Activated CD4-positive, alpha-beta T cell treated with anti-CD3 and anti-CD28 coated beads for 36 hours (primary cell): ENCODE measurements around the gene PLXNA4. TPM values are rescaled to one million over a fixed set of nuclear protein-coding genes. Genes with fewer than 3 reads are reported as not detected.

Experiments used
- ATAC-seq: fragments of 200-7000 bp; cut with Tn5 transposase; one replicate; pipeline ENCODE4 v1.10.0; 2021; ENCODE audit warnings: mild to moderate bottlenecking, moderate library complexity
- CTCF ChIA-PET: fragments of 350-600 bp; sonication (Branson Sonifier 250); formaldehyde crosslinking; loops from one replicate; lab custom pipeline; 2021; ENCODE audit warnings: antibody characterized with exemption; lab: Charles Lee
- POLR2A ChIA-PET: fragments of 350-600 bp; sonication (Branson Sonifier 250); formaldehyde crosslinking; loops from one replicate; lab custom pipeline; 2021; ENCODE audit warnings: antibody characterized with exemption, inconsistent platforms; lab: Charles Lee
- DNase-seq: peaks from one replicate; pipeline ENCODE4 v3.0.0-alpha.2; 2020
- H3K27ac Mint-ChIP-seq: one replicate; pipeline ENCODE4 v1.8.0; 2021; ENCODE audit warnings: mixed read lengths
- H3K27me3 Mint-ChIP-seq: one replicate; pipeline ENCODE4 v1.8.0; 2021; ENCODE audit warnings: mixed read lengths
- H3K36me3 Mint-ChIP-seq: one replicate; pipeline ENCODE4 v1.8.0; 2021; ENCODE audit warnings: low read depth, mixed read lengths
- H3K4me1 Mint-ChIP-seq: one replicate; pipeline ENCODE4 v1.8.0; 2021; ENCODE audit warnings: mixed read lengths
- H3K4me3 Mint-ChIP-seq: one replicate; pipeline ENCODE4 v1.8.0; 2021; ENCODE audit warnings: mild to moderate bottlenecking, moderate library complexity, mixed read lengths
- H3K9me3 Mint-ChIP-seq: one replicate; pipeline ENCODE4 v1.8.0; 2021; ENCODE audit warnings: low read depth, mixed read lengths
- intact Hi-C, 2 experiments: fragments of 100-400 bp; cut with DNase I in 1 of 2; cut with micrococcal nuclease in 1 of 2; formaldehyde crosslinking; loops; one replicate each; pipeline versions ENCODE4 v1.14.2 to v1.15.1; 2022 to 2024; cut with DNase I, micrococcal nuclease
- total RNA-seq, 2 experiments: library from RNA; stranded (reverse); gene quantifications; one replicate each; pipeline ENCODE4 v1.2.3, GENCODE V29; 2021

The PLXNA4 gene
- total RNA-seq, 2 experiments from 2014 or later: 0.07 to 0.09 TPM

GRCh38 chr7:132239422-132239994 lies 336.8 kb downstream of the PLXNA4 start:
- Mint-ChIP-seq H3K4me3 (no peak overlapping the region), H3K27me3 (peaks cover 4% of the 10 kb centered on the region), H3K27ac (no peak overlapping the region), H3K36me3 (no peaks in the 10 kb centered on the region), H3K9me3 (no peaks in the 10 kb centered on the region), H3K4me1 (no peaks in the 10 kb centered on the region)
- DNase-seq (no peak), ATAC-seq (no peak)
- intact Hi-C loops: no loop called here
- CTCF ChIA-PET: no interaction called here
- POLR2A ChIA-PET: no interaction called here

GRCh38 chr7:132234711-132235110 lies 341.6 kb downstream of the PLXNA4 start:
- CTCF ChIA-PET: interaction anchor here (0.7 kb wide), 1 partner anchor 312 kb away, joined by 3 read pairs; no protein-coding TSS in a partner anchor
- Mint-ChIP-seq H3K4me1 (no peaks in the 10 kb centered on the region), H3K9me3 (no peaks in the 10 kb centered on the region), H3K27me3 (peaks cover 8% of the 10 kb centered on the region), H3K36me3 (no peaks in the 10 kb centered on the region), H3K4me3 (no peak overlapping the region), H3K27ac (no peak overlapping the region)
- ATAC-seq (no peak), DNase-seq (no peak)
- POLR2A ChIA-PET: no interaction called here
- intact Hi-C loops: no loop called here

- DNase-seq: no peak
- Mint-ChIP-seq H3K27ac (no peak overlapping the region), H3K4me1 (no peaks in the 10 kb centered on the region), H3K36me3 (no peaks in the 10 kb centered on the region), H3K9me3 (no peaks in the 10 kb centered on the region), H3K4me3 (no peak overlapping the region), H3K27me3 (peaks cover 13% of the 10 kb centered on the region)
- ATAC-seq: no peak
- CTCF ChIA-PET: no interaction called here
- intact Hi-C loops: no loop called here
- POLR2A ChIA-PET: no interaction called here
Observed at GRCh38 chr7:132232406-132232805, 343.9 kb downstream of the PLXNA4 start.

DNA sequence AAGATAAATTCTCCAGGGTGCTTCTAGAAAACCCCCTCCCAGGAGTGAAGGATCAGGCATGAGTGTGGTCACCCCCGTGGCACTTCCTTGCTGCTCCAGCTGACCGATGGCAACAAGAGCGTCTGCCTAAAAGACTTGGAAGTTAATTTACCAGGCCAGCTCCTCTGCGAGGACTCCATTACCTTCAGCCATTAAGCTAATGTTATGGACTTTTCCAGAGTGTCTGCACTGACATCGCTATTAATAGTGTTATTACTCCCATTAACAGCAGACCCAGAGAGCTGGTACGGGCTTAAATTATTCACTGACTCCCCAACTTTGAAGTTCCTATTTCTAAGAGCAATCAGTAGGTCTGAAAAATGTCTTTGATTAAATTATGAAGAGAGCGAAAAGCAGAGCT lies 345.8 kb downstream of the PLXNA4 start:
- Mint-ChIP-seq H3K36me3 (no peaks in the 10 kb centered on the region), H3K4me3 (no peak overlapping the region), H3K9me3 (no peaks in the 10 kb centered on the region), H3K27ac (no peak overlapping the region), H3K27me3 (peaks cover 12% of the 10 kb centered on the region), H3K4me1 (no peaks in the 10 kb centered on the region)
- DNase-seq (no peak), ATAC-seq (no peak)
- ChIA-PET CTCF (no interaction called here), POLR2A (no interaction called here)
- intact Hi-C loops: no loop called here

- ATAC-seq: no peak
- POLR2A ChIA-PET: interaction anchor here (0.5 kb wide), 1 partner anchor 328 kb away, joined by 3 read pairs; no protein-coding TSS in a partner anchor
Observed at GRCh38 chr7:132228240-132228639, 348.0 kb downstream of the PLXNA4 start.

DNA sequence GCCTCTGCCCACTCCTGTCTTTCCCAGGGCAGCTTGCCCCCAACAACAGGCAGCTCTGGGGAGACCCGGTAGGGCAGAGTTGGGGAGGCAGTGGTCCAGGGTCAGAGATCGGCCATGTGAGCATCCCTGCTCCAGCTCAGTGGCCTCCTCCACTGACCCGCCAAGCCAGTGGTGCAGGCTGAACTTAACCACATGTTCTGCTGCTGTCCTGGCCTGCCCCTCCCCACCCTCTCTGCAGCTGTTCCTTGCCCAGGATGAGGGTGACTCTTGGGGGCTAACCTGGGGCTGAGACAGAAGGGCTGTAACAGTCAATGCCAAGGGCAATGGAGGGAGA lies 349.3 kb downstream of the PLXNA4 start:
- DNase-seq (no peak), ATAC-seq (no peak)
- H3K36me3 Mint-ChIP-seq: no peaks in the 10 kb centered on the region
- ChIA-PET CTCF (no interaction called here), POLR2A (no interaction called here)
- H3K9me3 Mint-ChIP-seq: no peaks in the 10 kb centered on the region
- H3K4me1 Mint-ChIP-seq: no peaks in the 10 kb centered on the region
- no peak overlapping the region for H3K4me3 Mint-ChIP-seq
- intact Hi-C loops: no loop called here
- H3K27ac Mint-ChIP-seq: no peak overlapping the region
- H3K27me3 Mint-ChIP-seq: peaks cover 15% of the 10 kb centered on the region

More at GRCh38 chr7:132228240-132228639, 348.0 kb downstream of the PLXNA4 start:
- Mint-ChIP-seq H3K4me3 (no peak overlapping the region), H3K27me3 (peaks cover 15% of the 10 kb centered on the region), H3K27ac (no peak overlapping the region), H3K4me1 (no peaks in the 10 kb centered on the region), H3K9me3 (no peaks in the 10 kb centered on the region), H3K36me3 (no peaks in the 10 kb centered on the region)
- DNase-seq: no peak
- intact Hi-C loops: no loop called here
- CTCF ChIA-PET: no interaction called here

DNA sequence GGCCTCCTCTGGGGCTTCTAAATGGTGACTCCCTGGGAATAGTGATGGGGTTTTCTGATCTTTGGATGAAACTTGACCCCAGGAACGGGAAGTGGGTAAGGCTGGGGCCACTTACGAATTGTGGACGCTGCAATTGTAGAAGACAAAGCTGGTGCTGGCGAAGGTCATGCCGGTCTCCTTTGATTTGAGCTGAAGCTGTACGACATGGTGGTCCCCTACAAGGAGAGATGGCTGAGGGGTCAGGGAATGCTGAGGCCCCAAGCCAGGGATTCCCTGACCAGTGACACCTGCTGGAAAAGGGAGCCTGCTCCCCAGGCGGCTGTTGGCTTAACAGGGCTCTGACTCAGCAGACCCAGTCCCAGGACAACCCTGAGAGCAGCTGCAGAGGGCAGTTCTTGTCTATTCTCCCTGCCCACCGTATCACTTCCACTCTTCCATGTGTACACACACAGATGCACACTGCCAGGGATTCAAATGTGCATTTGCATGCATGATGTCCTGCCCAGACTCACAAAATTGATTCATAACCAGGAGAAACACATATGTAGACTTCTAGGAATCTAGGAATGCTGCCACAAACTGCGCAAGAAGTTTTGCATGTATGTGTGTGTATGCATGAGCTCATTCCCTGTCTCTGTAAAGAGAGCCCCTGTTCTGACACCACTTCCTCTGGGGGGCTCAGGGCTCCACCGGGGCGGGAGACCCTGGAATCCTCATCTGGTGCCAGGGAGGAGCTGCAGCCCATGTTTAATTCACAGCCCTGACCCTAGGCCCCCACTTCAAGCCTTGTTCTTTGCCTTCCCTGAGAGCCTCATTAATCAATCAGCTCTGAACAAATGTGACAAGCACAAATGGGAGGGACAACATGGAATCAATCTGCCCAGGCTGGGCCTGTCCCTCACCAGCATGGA lies 350.0 kb downstream of the PLXNA4 start:
- no peaks in the 10 kb centered on the region for H3K36me3 Mint-ChIP-seq
- intact Hi-C loops: no loop called here
- DNase-seq (no peak), ATAC-seq (no peak)
- H3K27me3 Mint-ChIP-seq: peaks cover 11% of the 10 kb centered on the region
- H3K9me3 Mint-ChIP-seq: no peaks in the 10 kb centered on the region
- H3K4me1 Mint-ChIP-seq: no peaks in the 10 kb centered on the region
- H3K4me3 Mint-ChIP-seq: no peak overlapping the region
- no peak overlapping the region for H3K27ac Mint-ChIP-seq
- POLR2A ChIA-PET: no interaction called here
- CTCF ChIA-PET: no interaction called here

DNA sequence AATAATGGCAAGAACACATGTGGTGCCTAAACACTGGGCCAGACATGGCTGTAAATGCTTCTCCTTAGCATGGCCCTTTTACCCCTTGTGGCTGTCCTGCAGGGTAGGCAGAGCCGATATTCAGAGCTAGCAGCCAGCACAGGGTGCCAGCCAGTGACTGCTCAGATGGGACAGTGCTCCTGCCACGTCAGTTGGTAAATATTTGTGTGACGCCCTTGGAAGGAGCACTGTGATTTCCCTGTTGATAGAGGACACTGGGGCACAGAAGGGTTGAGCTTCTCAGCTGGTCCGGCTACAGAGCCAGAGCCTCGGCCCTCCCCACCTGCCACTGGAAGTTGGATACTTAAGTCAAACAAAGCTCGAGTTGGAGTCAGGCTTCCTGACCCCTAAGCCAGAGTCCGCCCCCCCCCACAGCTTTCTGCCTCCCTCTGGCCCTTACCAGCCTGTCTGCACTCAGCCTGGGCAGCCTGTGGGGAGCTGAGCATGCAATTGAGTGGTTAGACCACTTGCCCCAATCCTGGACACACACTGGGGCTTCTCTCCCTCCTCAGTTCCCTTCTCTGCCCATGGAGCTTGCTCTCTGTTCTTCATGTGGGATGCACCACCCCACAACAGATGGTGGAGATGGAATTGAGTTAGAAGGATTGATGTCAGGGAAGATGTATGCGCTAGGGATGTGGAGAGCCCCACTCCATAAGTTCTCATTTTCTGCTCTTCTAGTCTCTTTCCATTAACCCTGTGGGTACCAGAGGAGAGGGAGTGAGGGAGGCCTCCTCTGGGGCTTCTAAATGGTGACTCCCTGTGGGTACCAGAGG lies 350.8 kb downstream of the PLXNA4 start:
- intact Hi-C loops: no loop called here
- Mint-ChIP-seq H3K27me3 (peaks cover 9% of the 10 kb centered on the region), H3K27ac (no peak overlapping the region), H3K4me1 (no peaks in the 10 kb centered on the region), H3K9me3 (no peaks in the 10 kb centered on the region), H3K36me3 (no peaks in the 10 kb centered on the region), H3K4me3 (no peak overlapping the region)
- ChIA-PET POLR2A (no interaction called here), CTCF (no interaction called here)
- no peak for ATAC-seq
- no peak for DNase-seq

GRCh38 chr7:132221356-132221755 lies 354.9 kb downstream of the PLXNA4 start:
- CTCF ChIA-PET: no interaction called here
- Mint-ChIP-seq H3K9me3 (no peaks in the 10 kb centered on the region), H3K36me3 (no peaks in the 10 kb centered on the region), H3K27me3 (peaks cover 5% of the 10 kb centered on the region), H3K4me3 (no peak overlapping the region), H3K4me1 (no peaks in the 10 kb centered on the region), H3K27ac (no peak overlapping the region)
- no peak for DNase-seq
- POLR2A ChIA-PET: no interaction called here
- no peak for ATAC-seq
- intact Hi-C loops: no loop called here

DNA sequence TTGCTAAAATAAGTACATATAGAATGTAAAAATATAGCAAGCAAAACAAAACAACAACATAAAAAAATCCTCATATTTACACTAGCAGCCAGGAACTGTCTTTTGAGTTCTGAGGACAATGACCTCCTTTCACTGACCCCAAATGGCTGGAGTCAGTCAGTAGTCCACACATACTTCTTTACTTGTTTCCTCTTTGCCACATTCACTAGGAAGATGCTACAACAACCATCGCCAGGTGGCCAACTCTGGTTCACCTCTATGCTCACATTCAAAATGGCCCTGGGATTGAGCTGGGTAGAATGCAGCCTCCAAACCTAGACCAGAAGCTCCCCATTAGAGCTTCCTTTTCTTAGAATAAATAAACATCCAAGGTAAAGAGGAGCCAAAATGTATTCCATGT lies 356.2 kb downstream of the PLXNA4 start:
- CTCF ChIA-PET: no interaction called here
- H3K9me3 Mint-ChIP-seq: no peaks in the 10 kb centered on the region
- POLR2A ChIA-PET: no interaction called here
- ATAC-seq (no peak), DNase-seq (no peak)
- no peak overlapping the region for H3K4me3 Mint-ChIP-seq
- intact Hi-C loops: no loop called here
- H3K4me1 Mint-ChIP-seq: no peaks in the 10 kb centered on the region
- peaks cover 5% of the 10 kb centered on the region for H3K27me3 Mint-ChIP-seq
- H3K36me3 Mint-ChIP-seq: no peaks in the 10 kb centered on the region
- H3K27ac Mint-ChIP-seq: no peak overlapping the region

GRCh38 chr7:132218876-132219275 lies 357.4 kb downstream of the PLXNA4 start:
- Mint-ChIP-seq H3K27ac (no peak overlapping the region), H3K36me3 (no peaks in the 10 kb centered on the region), H3K4me3 (no peak overlapping the region), H3K27me3 (peaks cover 4% of the 10 kb centered on the region), H3K4me1 (no peaks in the 10 kb centered on the region), H3K9me3 (no peaks in the 10 kb centered on the region)
- ChIA-PET CTCF (no interaction called here), POLR2A (no interaction called here)
- intact Hi-C loops: no loop called here
- ATAC-seq (no peak), DNase-seq (no peak)
